T-helper 1 cell treated with Interleukin-12 subunit alpha and Interleukin-12 subunit beta and Interleukin-4 antibody, amounts not matched to agents 30 μg/mL and 1 μg/mL, for 36 hours (primary cell): Measurements from ENCODE around the gene SMIM13.
A peak's percentile ranks its signal among the peaks of the same experiment; 100 is the strongest.

Source experiments
- H3K27ac Mint-ChIP-seq: one replicate; pipeline ENCODE4 v1.8.0; 2021; ENCODE audit warnings: mild to moderate bottlenecking, mixed read lengths
- H3K27me3 Mint-ChIP-seq: one replicate; pipeline ENCODE4 v1.8.0; 2021; ENCODE audit warnings: low read depth, mixed read lengths
- H3K36me3 Mint-ChIP-seq: one replicate; pipeline ENCODE4 v1.8.0; 2021; ENCODE audit warnings: low read depth, mixed read lengths
- H3K4me1 Mint-ChIP-seq: one replicate; pipeline ENCODE4 v1.8.0; 2021; ENCODE audit warnings: low read depth, mixed read lengths
- H3K4me3 Mint-ChIP-seq: one replicate; pipeline ENCODE4 v1.8.0; 2021; ENCODE audit warnings: mild to moderate bottlenecking, moderate library complexity, mixed read lengths
- H3K9me3 Mint-ChIP-seq: one replicate; pipeline ENCODE4 v1.8.0; 2021; ENCODE audit warnings: mixed read lengths

The SMIM13 gene

GRCh38 chr6:11093626-11094410 lies at the start of gene SMIM13:
TSS of gene SMIM13 (plus strand) at chr6:11093834. CDS start at chr6:11094314, 480 bp downstream.
- H3K36me3 Mint-ChIP-seq: peaks cover 2% of the 10 kb centered on the region
- peak within 1 kb of the TSS; percentile 96 for H3K27ac Mint-ChIP-seq
- H3K4me1 Mint-ChIP-seq: peaks cover 21% of the 10 kb centered on the region
- no peaks in the 10 kb centered on the region for H3K9me3 Mint-ChIP-seq
- H3K27me3 Mint-ChIP-seq: no peaks in the 10 kb centered on the region
- H3K4me3 Mint-ChIP-seq: peak within 1 kb of the TSS; percentile 94

- Mint-ChIP-seq H3K27me3 (peaks cover 72% of the 10 kb centered on the region), H3K4me1 (peaks cover 6% of the 10 kb centered on the region), H3K36me3 (peaks cover 4% of the 10 kb centered on the region), H3K9me3 (no peaks in the 10 kb centered on the region), H3K4me3 (peak within 1 kb of the TSS; percentile 76), H3K27ac (no peak within 1 kb of the TSS)
These were observed 49.5 kb upstream of the SMIM13 start, which contains the start of gene ELOVL2 for GRCh38 chr6:11043961-11044711. TSS of gene ELOVL2 (minus strand) at chr6:11044305. CDS start at chr6:11044230, 75 bp downstream.

GRCh38 chr6:11044712-11045167 lies 48.9 kb upstream of the SMIM13 start:
- Mint-ChIP-seq H3K4me1 (peaks cover 6% of the 10 kb centered on the region), H3K36me3 (peaks cover 4% of the 10 kb centered on the region), H3K4me3 (peak overlapping the region; percentile 74), H3K27me3 (peaks cover 72% of the 10 kb centered on the region), H3K27ac (no peak overlapping the region), H3K9me3 (no peaks in the 10 kb centered on the region)

GRCh38 chr6:11050731-11051130 lies 42.9 kb upstream of the SMIM13 start:
- H3K36me3 Mint-ChIP-seq: no peaks in the 10 kb centered on the region
- H3K9me3 Mint-ChIP-seq: no peaks in the 10 kb centered on the region
- H3K4me3 Mint-ChIP-seq: no peak overlapping the region
- H3K27me3 Mint-ChIP-seq: peaks cover 42% of the 10 kb centered on the region
- no peaks in the 10 kb centered on the region for H3K4me1 Mint-ChIP-seq
- no peak overlapping the region for H3K27ac Mint-ChIP-seq

GRCh38 chr6:11053307-11053706 lies 40.3 kb upstream of the SMIM13 start:
- Mint-ChIP-seq H3K9me3 (no peaks in the 10 kb centered on the region), H3K27ac (no peak overlapping the region), H3K27me3 (peaks cover 22% of the 10 kb centered on the region)

GRCh38 chr6:11054722-11055121 lies 38.9 kb upstream of the SMIM13 start:
- Mint-ChIP-seq H3K27ac (no peak overlapping the region), H3K9me3 (no peaks in the 10 kb centered on the region), H3K27me3 (peaks cover 15% of the 10 kb centered on the region), H3K4me1 (no peaks in the 10 kb centered on the region), H3K4me3 (no peak overlapping the region), H3K36me3 (no peaks in the 10 kb centered on the region)

More at GRCh38 chr6:11053307-11053706, 40.3 kb upstream of the SMIM13 start:
- Mint-ChIP-seq H3K36me3 (no peaks in the 10 kb centered on the region), H3K4me3 (no peak overlapping the region), H3K4me1 (no peaks in the 10 kb centered on the region)

GRCh38 chr6:11055127-11055627 lies 38.5 kb upstream of the SMIM13 start:
- no peak overlapping the region for H3K4me3 Mint-ChIP-seq
- H3K27ac Mint-ChIP-seq: no peak overlapping the region
- no peaks in the 10 kb centered on the region for H3K9me3 Mint-ChIP-seq
- H3K27me3 Mint-ChIP-seq: peaks cover 12% of the 10 kb centered on the region
- no peaks in the 10 kb centered on the region for H3K4me1 Mint-ChIP-seq
- H3K36me3 Mint-ChIP-seq: no peaks in the 10 kb centered on the region

GRCh38 chr6:11056871-11057270 lies 36.8 kb upstream of the SMIM13 start:
- Mint-ChIP-seq H3K36me3 (no peaks in the 10 kb centered on the region), H3K27me3 (peaks cover 18% of the 10 kb centered on the region), H3K4me1 (no peaks in the 10 kb centered on the region), H3K9me3 (no peaks in the 10 kb centered on the region), H3K27ac (no peak overlapping the region), H3K4me3 (no peak overlapping the region)

GRCh38 chr6:11058406-11058805 lies 35.2 kb upstream of the SMIM13 start:
- no peaks in the 10 kb centered on the region for H3K4me1 Mint-ChIP-seq

GRCh38 chr6:11062083-11062482 lies 31.6 kb upstream of the SMIM13 start:
- Mint-ChIP-seq H3K27ac (no peak overlapping the region), H3K4me1 (no peaks in the 10 kb centered on the region), H3K9me3 (no peaks in the 10 kb centered on the region), H3K4me3 (no peak overlapping the region), H3K27me3 (peaks cover 17% of the 10 kb centered on the region), H3K36me3 (no peaks in the 10 kb centered on the region)

More at GRCh38 chr6:11058406-11058805, 35.2 kb upstream of the SMIM13 start:
- Mint-ChIP-seq H3K36me3 (no peaks in the 10 kb centered on the region), H3K27me3 (peaks cover 17% of the 10 kb centered on the region), H3K27ac (no peak overlapping the region), H3K4me3 (no peak overlapping the region), H3K9me3 (no peaks in the 10 kb centered on the region)

- no peaks in the 10 kb centered on the region for H3K36me3 Mint-ChIP-seq
- H3K9me3 Mint-ChIP-seq: no peaks in the 10 kb centered on the region
These were observed 30.9 kb upstream of the SMIM13 start for GRCh38 chr6:11062715-11063114.

GRCh38 chr6:11064836-11065235 lies 28.8 kb upstream of the SMIM13 start:
- H3K9me3 Mint-ChIP-seq: no peaks in the 10 kb centered on the region
- H3K36me3 Mint-ChIP-seq: no peaks in the 10 kb centered on the region
- no peak overlapping the region for H3K27ac Mint-ChIP-seq
- no peak overlapping the region for H3K4me3 Mint-ChIP-seq
- H3K4me1 Mint-ChIP-seq: no peaks in the 10 kb centered on the region
- peaks cover 17% of the 10 kb centered on the region for H3K27me3 Mint-ChIP-seq

More at GRCh38 chr6:11062715-11063114, 30.9 kb upstream of the SMIM13 start:
- Mint-ChIP-seq H3K27me3 (peaks cover 17% of the 10 kb centered on the region), H3K27ac (no peak overlapping the region), H3K4me3 (no peak overlapping the region), H3K4me1 (no peaks in the 10 kb centered on the region)

- H3K27me3 Mint-ChIP-seq: peaks cover 13% of the 10 kb centered on the region
- no peak overlapping the region for H3K4me3 Mint-ChIP-seq
- no peak overlapping the region for H3K27ac Mint-ChIP-seq
- H3K4me1 Mint-ChIP-seq: no peaks in the 10 kb centered on the region
- no peaks in the 10 kb centered on the region for H3K36me3 Mint-ChIP-seq
- H3K9me3 Mint-ChIP-seq: no peaks in the 10 kb centered on the region
These were observed 28.0 kb upstream of the SMIM13 start for GRCh38 chr6:11065436-11066202.
